ENCODE results near the gene ECSCR.

DNA sequence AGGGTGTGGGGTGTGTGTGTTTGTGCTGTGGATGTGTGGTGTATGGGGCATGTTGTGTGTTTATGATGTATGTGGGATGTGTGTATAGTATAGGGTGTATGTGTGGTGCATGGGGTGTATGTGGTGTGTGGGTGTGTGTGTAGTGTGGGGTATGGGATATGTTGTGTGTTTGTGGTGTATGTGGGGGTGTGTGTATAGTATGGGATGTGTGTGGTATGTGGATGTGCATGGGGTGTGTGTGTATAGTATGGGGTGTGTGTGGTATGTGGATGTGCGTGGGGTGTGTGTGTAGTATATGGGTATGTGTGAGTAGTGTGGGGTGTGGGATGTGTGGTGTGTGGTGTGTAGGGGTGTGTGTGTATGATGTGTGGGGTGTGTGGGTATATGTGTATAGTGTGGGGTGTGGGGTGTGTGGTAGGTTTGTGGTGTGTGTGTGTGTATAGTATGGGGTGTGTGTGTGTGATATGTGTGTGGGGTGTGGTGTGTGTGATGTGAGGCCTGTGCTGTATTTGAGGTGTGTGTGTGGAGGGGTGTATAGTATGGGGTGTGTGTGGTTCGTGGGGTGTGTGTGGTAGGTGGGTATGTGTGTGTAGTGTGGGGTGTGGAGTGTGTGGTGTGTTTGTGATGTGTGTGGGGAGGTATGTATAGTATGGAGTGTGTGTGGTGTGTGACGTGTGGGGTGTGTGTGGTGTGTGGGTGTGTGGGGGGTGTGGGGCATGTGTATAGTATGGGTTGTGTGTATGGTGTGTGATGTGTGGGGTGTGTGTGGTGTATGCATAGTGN lies 10.5 kb downstream of the ECSCR start:
- TF ChIP-seq, protein P1, sequence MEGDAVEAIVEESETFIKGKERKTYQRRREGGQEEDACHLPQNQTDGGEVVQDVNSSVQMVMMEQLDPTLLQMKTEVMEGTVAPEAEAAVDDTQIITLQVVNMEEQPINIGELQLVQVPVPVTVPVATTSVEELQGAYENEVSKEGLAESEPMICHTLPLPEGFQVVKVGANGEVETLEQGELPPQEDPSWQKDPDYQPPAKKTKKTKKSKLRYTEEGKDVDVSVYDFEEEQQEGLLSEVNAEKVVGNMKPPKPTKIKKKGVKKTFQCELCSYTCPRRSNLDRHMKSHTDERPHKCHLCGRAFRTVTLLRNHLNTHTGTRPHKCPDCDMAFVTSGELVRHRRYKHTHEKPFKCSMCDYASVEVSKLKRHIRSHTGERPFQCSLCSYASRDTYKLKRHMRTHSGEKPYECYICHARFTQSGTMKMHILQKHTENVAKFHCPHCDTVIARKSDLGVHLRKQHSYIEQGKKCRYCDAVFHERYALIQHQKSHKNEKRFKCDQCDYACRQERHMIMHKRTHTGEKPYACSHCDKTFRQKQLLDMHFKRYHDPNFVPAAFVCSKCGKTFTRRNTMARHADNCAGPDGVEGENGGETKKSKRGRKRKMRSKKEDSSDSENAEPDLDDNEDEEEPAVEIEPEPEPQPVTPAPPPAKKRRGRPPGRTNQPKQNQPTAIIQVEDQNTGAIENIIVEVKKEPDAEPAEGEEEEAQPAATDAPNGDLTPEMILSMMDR (IDR thresholded peaks at IDR 0.05), result no peak
- TF ChIP-seq POLR2A (IDR thresholded peaks at IDR 0.05), result no peak

Data from right lobe of liver (tissue), 4 donors.